Neuronal stem cell (in vitro differentiated cells): ENCODE data around the gene ZDHHC17.
A peak's percentile ranks its signal among the peaks of the same experiment; 100 is the strongest.
"Not testable (repeated sequence)": the region's sequence is repeated elsewhere in the genome, so short reads cannot be mapped to it uniquely, and the experiment has no call there.

Source experiments
- DNase-seq: peaks from one replicate; pipeline ENCODE4 v3.0.0-alpha.2; 2013; ENCODE audit warnings: low spot score
- H2AFZ ChIP-seq: one replicate; pipeline ENCODE4 v1.6.1; 2013; ENCODE audit warnings: mild to moderate bottlenecking, low read length, inconsistent platforms
- H2AK5ac ChIP-seq: 2 replicates; pipeline ENCODE4 v1.6.1; 2013; ENCODE audit warnings: low read depth, mild to moderate bottlenecking, inconsistent platforms, low read length, moderate library complexity, mixed read lengths
- H2BK120ac ChIP-seq: 2 replicates; pipeline ENCODE4 v1.6.1; 2013; ENCODE audit warnings: low read depth, mild to moderate bottlenecking, inconsistent platforms, low read length, moderate library complexity, mixed read lengths
- H2BK12ac ChIP-seq: one replicate; pipeline ENCODE4 v1.6.1; 2013; ENCODE audit warnings: low read length, inconsistent platforms
- H2BK15ac ChIP-seq: 2 replicates; pipeline ENCODE4 v1.6.1; 2013; ENCODE audit warnings: mild to moderate bottlenecking, low read length, inconsistent platforms, mixed read lengths
- H2BK5ac ChIP-seq: one replicate; pipeline ENCODE4 v1.6.1; 2013; ENCODE audit warnings: inconsistent platforms, mild to moderate bottlenecking, low read length, moderate library complexity
- H3K14ac ChIP-seq: one replicate; pipeline ENCODE4 v1.6.1; 2013; ENCODE audit warnings: low read length, inconsistent platforms
- H3K18ac ChIP-seq: 2 replicates; pipeline ENCODE4 v1.6.1; 2013; ENCODE audit warnings: low read length, inconsistent platforms
- H3K23ac ChIP-seq: 2 replicates; pipeline ENCODE4 v1.6.1; 2013; ENCODE audit warnings: low read depth, mild to moderate bottlenecking, mixed read lengths, low read length, inconsistent platforms; ENCODE audit not compliant: poor library complexity
- H3K27ac ChIP-seq: replicated peaks from 3 replicates; pipeline ENCODE4 v1.5.1; 2013; ENCODE audit warnings: low read length, inconsistent platforms
- H3K27me3 ChIP-seq, 3 experiments: 2 replicates each; pipeline ENCODE4 v1.6.1; 2013; ENCODE audit warnings: low read length in 3 of 3, mild to moderate bottlenecking in 2 of 3, inconsistent platforms in 1 of 3, low read depth in 1 of 3, mixed read lengths in 1 of 3, moderate library complexity in 1 of 3; ENCODE audit not compliant: control insufficient read depth in 3 of 3, insufficient read depth in 3 of 3
- H3K36me3 ChIP-seq, 2 donors: replicated peaks in 1 of 2; 2 replicates each; pipeline ENCODE4 v1.6.1; 2013; ENCODE audit warnings: low read length in 2 of 2; ENCODE audit not compliant: control insufficient read depth in 2 of 2, insufficient read depth in 2 of 2
- H3K4ac ChIP-seq: 2 replicates; pipeline ENCODE4 v1.6.1; 2013; ENCODE audit warnings: inconsistent platforms, mild to moderate bottlenecking, low read length, moderate library complexity
- H3K4me1 ChIP-seq, 2 donors: 1 replicate in 1 of 2; 2 replicates in 1 of 2; pipeline ENCODE4 v1.6.1; 2013; ENCODE audit warnings: low read length in 2 of 2, low read depth in 1 of 2; ENCODE audit not compliant: control insufficient read depth in 2 of 2, insufficient read depth in 1 of 2
- H3K4me2 ChIP-seq: one replicate; pipeline ENCODE4 v1.6.1; 2013; ENCODE audit warnings: mild to moderate bottlenecking, low read length, inconsistent platforms; ENCODE audit not compliant: insufficient read depth, poor library complexity, severe bottlenecking
- H3K4me3 ChIP-seq, 2 donors: 2 replicates each; pipeline ENCODE4 v1.5.1; 2013; ENCODE audit warnings: low read length in 2 of 2, mild to moderate bottlenecking in 2 of 2, inconsistent platforms in 1 of 2, moderate library complexity in 1 of 2
- H3K79me1 ChIP-seq: one replicate; pipeline ENCODE4 v1.6.1; 2013; ENCODE audit warnings: low read depth, mild to moderate bottlenecking, inconsistent platforms, low read length, moderate library complexity
- H3K9ac ChIP-seq: one replicate; pipeline ENCODE4 v1.6.1; 2013; ENCODE audit warnings: mild to moderate bottlenecking, low read depth, low read length, inconsistent platforms; ENCODE audit not compliant: poor library complexity
- H3K9me3 ChIP-seq, 2 donors: replicated peaks in 1 of 2; 2 replicates each; pipeline versions ENCODE3 to v1.6.1; 2013; ENCODE audit warnings: low read length in 2 of 2, mild to moderate bottlenecking in 2 of 2, inconsistent platforms in 1 of 2, low read depth in 1 of 2, mixed read lengths in 1 of 2, moderate library complexity in 1 of 2; ENCODE audit not compliant: control insufficient read depth in 2 of 2, insufficient read depth in 1 of 2
- H4K8ac ChIP-seq: one replicate; pipeline ENCODE4 v1.6.1; 2013; ENCODE audit warnings: low read depth, mild to moderate bottlenecking, inconsistent platforms, low read length, moderate library complexity
- H4K91ac ChIP-seq: one replicate; pipeline ENCODE4 v1.6.1; 2013; ENCODE audit warnings: low read length, low read depth, mild to moderate bottlenecking, inconsistent platforms; ENCODE audit not compliant: poor library complexity
- WGBS, 2 donors: extraction: QIAGEN DNeasy Blood & Tissue Kit; methylation state at CpG; one replicate each; pipeline ENCODE4 v1.1.7; 2013; ENCODE audit warnings: missing lambda C conversion rate in 2 of 2, mixed read lengths in 1 of 2; ENCODE audit not compliant: insufficient read length in 2 of 2, insufficient replicate concordance in 1 of 2; ENCODE audit errors: extremely low coverage in 2 of 2; 5-methylcytosine and 5-hydroxymethylcytosine counted together

The ZDHHC17 gene

GRCh38 chr12:76726626-76727025, 37.3 kb upstream of the ZDHHC17 start:
- H3K4me3 ChIP-seq: no peak overlapping the region
- DNase-seq: no peak
- peaks cover 2% of the 10 kb centered on the region for H3K79me1 ChIP-seq
- H2AK5ac ChIP-seq: no peak overlapping the region
- no peak overlapping the region for H2BK5ac ChIP-seq
- H3K9ac ChIP-seq: no peak overlapping the region
- no peak overlapping the region for H3K4me2 ChIP-seq
- H3K9me3 ChIP-seq: peaks cover 0 to 1% of the 10 kb centered on the region in 2 donors
- H3K27me3 ChIP-seq: no peaks in the 10 kb centered on the region
- no peak overlapping the region for H3K14ac ChIP-seq
- no peak overlapping the region for H3K23ac ChIP-seq
- H3K36me3 ChIP-seq: no peaks in the 10 kb centered on the region
- H3K18ac ChIP-seq: no peak overlapping the region
- no peak overlapping the region for H4K91ac ChIP-seq
- no peak overlapping the region for H3K27ac ChIP-seq
- H2BK120ac ChIP-seq: no peak overlapping the region
- no peak overlapping the region for H2BK12ac ChIP-seq
- H3K4ac ChIP-seq: no peak overlapping the region
- no peak overlapping the region for H2AFZ ChIP-seq
- no peak overlapping the region for H2BK15ac ChIP-seq
- H3K4me1 ChIP-seq: no peaks in the 10 kb centered on the region
- no peak overlapping the region for H4K8ac ChIP-seq

- H2BK12ac ChIP-seq, H3K36me3 ChIP-seq, H3K4me1 ChIP-seq, H2BK120ac ChIP-seq, H3K14ac ChIP-seq, H3K4ac ChIP-seq, H3K9ac ChIP-seq, H3K4me3 ChIP-seq, H2AK5ac ChIP-seq, H3K27ac ChIP-seq, H3K27me3 ChIP-seq, H2AFZ ChIP-seq, H3K18ac ChIP-seq, H3K23ac ChIP-seq, H4K8ac ChIP-seq, H2BK15ac ChIP-seq, H3K4me2 ChIP-seq, H4K91ac ChIP-seq, H2BK5ac ChIP-seq, H3K9me3 ChIP-seq, DNase-seq, H3K79me1 ChIP-seq: not testable (repeated sequence)
- WGBS, 2 donors: no CpG with 5 or more reads among the region's 3 CpGs
Observed at GRCh38 chr12:76732188-76732587, 31.7 kb upstream of the ZDHHC17 start.

GRCh38 chr12:76737689-76738088, 26.2 kb upstream of the ZDHHC17 start:
- H3K4me3 ChIP-seq, H2BK15ac ChIP-seq, H3K4me2 ChIP-seq, H2AFZ ChIP-seq, H2BK120ac ChIP-seq, H3K4me1 ChIP-seq, H3K36me3 ChIP-seq, H3K27ac ChIP-seq, H3K18ac ChIP-seq, H3K4ac ChIP-seq, H3K9me3 ChIP-seq, H4K8ac ChIP-seq, H4K91ac ChIP-seq, H3K79me1 ChIP-seq, H2BK5ac ChIP-seq, H3K9ac ChIP-seq, H3K27me3 ChIP-seq, H3K14ac ChIP-seq, DNase-seq, H2AK5ac ChIP-seq, H3K23ac ChIP-seq, H2BK12ac ChIP-seq: not testable (repeated sequence)
- WGBS, 2 donors: no CpG with 5 or more reads among the region's 2 CpGs

- peak overlapping the region; percentile 53 for H2AFZ ChIP-seq
- no peak overlapping the region for H2AK5ac ChIP-seq
- H2BK5ac ChIP-seq: no peak overlapping the region
- H3K4ac ChIP-seq: no peak overlapping the region
- H3K9ac ChIP-seq: no peak overlapping the region
- no peak overlapping the region for H2BK120ac ChIP-seq
- no peak overlapping the region for H3K4me2 ChIP-seq
- H3K27ac ChIP-seq: no peak overlapping the region
- no peaks in the 10 kb centered on the region for H3K36me3 ChIP-seq
- H3K14ac ChIP-seq: no peak overlapping the region
- H2BK15ac ChIP-seq: no peak overlapping the region
- no peak overlapping the region for H3K23ac ChIP-seq
- H2BK12ac ChIP-seq: no peak overlapping the region
- WGBS, 2 donors: no CpG with 5 or more reads among the region's 10 CpGs
- peaks cover 0 to 10% of the 10 kb centered on the region in 2 donors for H3K9me3 ChIP-seq
- H3K18ac ChIP-seq: no peak overlapping the region
- H3K4me1 ChIP-seq: no peaks in the 10 kb centered on the region
- no peak for DNase-seq
- H3K4me3 ChIP-seq: no peak overlapping the region
- no peaks in the 10 kb centered on the region for H3K27me3 ChIP-seq
- no peak overlapping the region for H4K91ac ChIP-seq
- no peak overlapping the region for H4K8ac ChIP-seq
- H3K79me1 ChIP-seq: no peaks in the 10 kb centered on the region
Observed at GRCh38 chr12:76738824-76739579, 24.9 kb upstream of the ZDHHC17 start.
